Loucy (cell line): ENCODE results near the gene TFEB.

Experiments used
- H2AFZ ChIP-seq: fragments of 200-600 bp; sonication (generic); 2 replicates; pipeline ENCODE4 v1.6.0; 2016; ENCODE audit warnings: antibody characterized with exemption, mild to moderate bottlenecking, low read length, moderate library complexity
- H3F3A ChIP-seq: fragments of 200-600 bp; 2 replicates; pipeline ENCODE4 v1.6.0; 2016; ENCODE audit warnings: antibody characterized with exemption, low read depth, mild to moderate bottlenecking
- H3K27me3 ChIP-seq: fragments of 200-600 bp; sonication (generic); 2 replicates; pipeline ENCODE4 v1.6.1; 2014; ENCODE audit warnings: low read length, mild to moderate bottlenecking; ENCODE audit not compliant: insufficient read depth, poor library complexity, severe bottlenecking
- H3K36me3 ChIP-seq: fragments of 200-600 bp; sonication (generic); 2 replicates; pipeline ENCODE4 v1.6.1; 2016; ENCODE audit warnings: low read length; ENCODE audit not compliant: insufficient read depth
- H3K4me1 ChIP-seq: fragments of 200-600 bp; sonication (generic); 2 replicates; pipeline ENCODE4 v1.5.1; 2014; ENCODE audit warnings: low read length, mild to moderate bottlenecking; ENCODE audit not compliant: insufficient read depth, poor library complexity, severe bottlenecking
- H3K4me2 ChIP-seq: fragments of 200-600 bp; sonication (generic); 2 replicates; pipeline ENCODE4 v1.6.0; 2014; ENCODE audit warnings: antibody characterized with exemption, low read length, low read depth, mild to moderate bottlenecking; ENCODE audit not compliant: poor library complexity, severe bottlenecking
- H3K4me3 ChIP-seq: fragments of 200-600 bp; sonication (generic); 2 replicates; pipeline ENCODE4 v1.5.1; 2014; ENCODE audit warnings: low read length, mild to moderate bottlenecking, mixed read lengths; ENCODE audit not compliant: poor library complexity, severe bottlenecking
- H3K79me2 ChIP-seq: fragments of 200-600 bp; sonication (generic); 2 replicates; pipeline ENCODE4 v1.6.1; 2014; ENCODE audit warnings: low read length; ENCODE audit not compliant: insufficient read depth
- H3K9ac ChIP-seq: fragments of 200-600 bp; sonication (generic); 2 replicates; pipeline ENCODE4 v1.6.0; 2014; ENCODE audit warnings: mild to moderate bottlenecking, low read depth, low read length, moderate library complexity; ENCODE audit not compliant: poor library complexity, severe bottlenecking
- H3K9me2 ChIP-seq: fragments of 200-600 bp; sonication (generic); replicated peaks from 2 replicates; pipeline ENCODE4 v1.6.1; 2016; ENCODE audit warnings: low read depth, low read length, mixed read lengths
- H3K9me3 ChIP-seq: fragments of 200-600 bp; sonication (generic); 2 replicates; pipeline ENCODE4 v1.6.1; 2014; ENCODE audit warnings: mild to moderate bottlenecking, antibody characterized with exemption, low read length, low read depth; ENCODE audit not compliant: insufficient read depth
- H4K20me1 ChIP-seq: fragments of 200-600 bp; sonication (generic); 2 replicates; pipeline ENCODE4 v1.6.0; 2014; ENCODE audit warnings: antibody characterized with exemption, low read length, mild to moderate bottlenecking; ENCODE audit not compliant: insufficient read depth, poor library complexity, severe bottlenecking
- CTCF ChIP-seq: fragments of 200-600 bp; sonication (generic); conservative IDR thresholded peaks from 2 replicates; pipeline ENCODE4 v1.5.1; 2014; ENCODE audit warnings: mild to moderate bottlenecking, antibody characterized with exemption, low read length
- EZH2phosphoT487 ChIP-seq: fragments of 200-600 bp; IDR thresholded peaks from 2 replicates; pipeline ENCODE4 v1.6.1; 2018; ENCODE audit warnings: antibody characterized with exemption, mild to moderate bottlenecking, moderate library complexity, borderline replicate concordance

Gene TFEB

GRCh38 chr6:41634657-41635056 lies 100.8 kb downstream of the TFEB start:
- Histone ChIP-seq H3K4me1 (peaks cover 52% of the 10 kb centered on the region), H3K79me2 (peaks cover 27% of the 10 kb centered on the region), H3K4me3 (peak overlapping the region; percentile 38), H3K9ac (peak overlapping the region; percentile 65), H3K9me3 (no peaks in the 10 kb centered on the region), H3F3A (peaks cover 16% of the 10 kb centered on the region), H2AFZ (no peak overlapping the region), H3K9me2 (no peaks in the 10 kb centered on the region), H3K36me3 (no peaks in the 10 kb centered on the region), H4K20me1 (peaks cover 7% of the 10 kb centered on the region), H3K27me3 (no peaks in the 10 kb centered on the region), H3K4me2 (peak overlapping the region; percentile 58)
- TF ChIP-seq CTCF, result no peak
- no peak for TF ChIP-seq EZH2phosphoT487
